A204.1 (cell line): ENCODE measurements around the gene TCTN2.

Experiments
- FAIRE-seq: peaks from 2 replicates; lab custom pipeline; 2012; peaks lifted over from hg19 to GRCh38; lab: Jason Lieb, UNC

Gene TCTN2

DNA sequence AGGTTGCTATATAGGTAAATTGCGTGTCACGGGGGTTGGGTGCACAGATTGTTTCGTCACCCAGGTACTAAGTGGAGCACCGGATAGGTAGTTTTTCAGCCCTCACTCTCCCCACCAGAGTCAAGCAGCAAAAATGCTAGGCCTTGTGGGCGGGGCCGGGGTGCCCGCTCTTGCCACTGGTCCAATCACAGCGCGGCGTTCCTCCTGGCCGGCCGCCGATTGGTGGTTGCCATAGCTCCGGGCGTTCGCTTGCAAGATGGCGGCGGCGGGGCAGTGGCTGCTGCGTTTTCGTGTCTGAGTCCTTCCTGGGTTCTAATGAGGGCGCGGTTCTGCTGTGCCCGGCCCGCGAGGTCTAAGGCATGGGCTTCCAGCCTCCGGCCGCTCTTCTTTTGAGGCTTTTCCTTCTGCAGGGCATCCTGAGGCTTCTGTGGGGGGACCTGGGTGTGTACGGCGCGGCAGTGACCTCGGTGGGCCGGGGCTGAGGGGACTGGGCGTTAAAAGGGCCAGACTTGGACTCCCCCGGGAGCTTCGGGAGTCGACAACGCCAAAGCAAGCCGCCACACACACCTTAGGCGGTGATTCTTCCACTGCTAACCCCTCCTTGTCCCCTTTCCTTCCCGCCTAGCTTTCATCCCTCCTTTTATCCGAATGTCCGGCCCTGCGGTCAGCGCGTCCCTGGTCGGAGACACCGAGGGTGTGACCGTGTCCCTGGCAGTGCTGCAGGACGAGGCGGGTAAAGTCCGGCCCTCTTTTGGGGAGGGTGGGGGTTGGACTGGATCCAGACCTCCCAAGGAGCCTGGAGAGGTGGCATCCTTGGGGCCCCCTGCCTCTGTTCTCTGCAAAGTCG is at the start of gene TCTN2:
TSS of gene TCTN2 (plus strand) at position 232 of the 847 bp plus-strand sequence. CDS start at position 360, 128 bp downstream.
- peak; percentile 55 for FAIRE-seq

DNA sequence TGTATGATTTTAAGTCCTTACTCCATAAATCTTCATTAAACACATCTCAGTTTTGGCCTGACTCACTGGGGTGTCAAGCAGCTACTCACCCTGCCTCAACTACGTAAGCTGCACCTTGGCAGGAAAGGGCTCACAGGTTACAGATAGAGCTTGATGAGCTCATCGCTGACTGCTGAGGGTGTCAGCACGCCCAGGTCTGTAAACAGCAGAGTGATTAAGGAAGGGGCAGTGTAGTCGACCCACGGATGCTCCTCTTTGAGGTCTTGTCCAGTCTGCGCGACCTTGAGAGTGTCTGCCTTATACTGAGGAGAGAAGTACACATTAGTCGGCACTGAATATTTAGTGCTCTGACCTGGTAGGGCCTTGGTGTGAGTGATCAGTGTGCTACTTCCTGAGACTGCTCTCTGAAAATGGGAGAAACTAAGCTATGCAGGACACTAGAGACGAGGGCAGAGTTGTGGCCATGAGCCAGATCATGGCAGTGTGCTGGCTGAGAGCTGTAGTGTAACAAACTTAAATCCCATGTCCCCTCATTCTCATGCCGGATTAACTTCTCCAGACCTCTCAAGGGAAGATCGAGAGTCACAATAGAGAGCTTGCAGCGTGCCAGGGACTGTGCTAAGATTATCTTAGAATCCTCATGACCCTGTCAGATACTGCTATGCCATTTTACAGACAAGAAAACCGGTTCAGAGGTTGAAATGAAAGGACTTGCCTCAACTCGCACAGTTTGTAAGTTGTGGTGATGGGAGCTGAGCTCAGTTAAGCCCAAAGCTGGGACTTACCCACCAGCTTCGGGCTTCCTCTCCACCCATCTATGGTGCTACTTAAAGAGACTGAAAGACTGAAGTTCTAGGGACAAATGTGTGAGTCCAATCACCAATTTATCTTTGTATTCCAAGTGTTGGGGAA is 49.0 kb upstream of the TCTN2 start:
- no peak for FAIRE-seq

DNA sequence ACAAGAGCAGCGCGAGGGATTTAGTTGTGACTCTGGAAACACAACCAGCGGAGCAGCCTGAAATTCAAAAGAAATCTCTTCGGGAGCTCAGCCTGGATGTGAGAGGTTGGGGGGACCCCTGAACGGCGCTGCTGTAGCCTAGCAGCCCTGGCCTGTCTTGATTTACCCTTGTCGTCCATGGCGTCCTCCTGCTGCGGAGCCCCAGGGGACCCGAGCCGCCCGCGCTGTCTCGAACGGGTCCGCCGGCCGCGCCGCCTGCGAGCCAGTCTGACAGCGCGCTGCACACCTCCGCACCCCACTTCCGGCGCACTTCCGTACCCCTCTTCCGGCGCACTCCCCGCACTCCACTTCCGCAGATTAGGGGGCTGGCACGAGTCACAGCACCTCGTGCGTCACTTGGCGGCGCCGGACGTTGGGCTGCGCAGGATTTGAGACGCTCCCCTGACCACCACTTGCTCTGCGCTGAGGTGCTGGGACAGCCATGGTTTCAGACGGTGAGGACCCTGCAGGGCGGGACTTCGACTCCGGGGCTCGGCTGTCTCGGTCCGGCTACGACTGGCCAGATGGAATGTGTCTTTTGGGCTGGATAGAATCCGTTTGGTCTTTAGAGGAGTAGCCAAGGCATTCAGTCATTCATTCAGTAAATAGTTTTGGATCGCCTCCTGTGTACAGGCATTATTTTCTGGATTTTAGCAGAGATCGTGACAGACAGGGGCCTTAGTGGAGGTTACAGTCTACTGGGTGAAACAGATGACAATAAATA is 37.4 kb upstream of the TCTN2 start, which contains the start of the genes EIF2B1 and GTF2H3:
TSS of gene EIF2B1 (minus strand) at position 308 of the 763 bp plus-strand sequence. CDS start at position 179, 129 bp downstream.
TSS of gene GTF2H3 (plus strand) at position 451 of the 763 bp plus-strand sequence. CDS start at position 482, 31 bp downstream.
- peak; percentile 74 for FAIRE-seq

DNA sequence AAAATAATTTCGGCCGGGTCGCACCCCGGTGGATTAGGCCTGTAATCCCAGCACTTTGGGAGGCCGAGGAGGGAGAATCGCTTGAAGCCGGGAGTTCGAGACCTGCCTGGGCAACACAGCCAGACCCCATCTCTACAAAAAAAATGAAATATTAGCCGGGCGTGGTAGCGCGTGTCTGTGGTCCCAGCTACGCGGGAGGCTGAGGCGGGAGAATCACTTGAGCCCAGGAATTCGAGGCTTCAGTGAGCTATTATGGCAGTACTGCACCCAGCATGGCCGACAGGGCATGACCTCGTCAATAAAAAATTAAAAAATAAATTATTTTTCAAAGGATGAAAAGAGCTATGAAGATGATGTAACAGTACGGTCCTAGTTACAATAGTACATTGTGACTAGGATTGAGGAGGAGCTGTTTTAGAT is 36.8 kb upstream of the TCTN2 start:
- FAIRE-seq: no peak

DNA sequence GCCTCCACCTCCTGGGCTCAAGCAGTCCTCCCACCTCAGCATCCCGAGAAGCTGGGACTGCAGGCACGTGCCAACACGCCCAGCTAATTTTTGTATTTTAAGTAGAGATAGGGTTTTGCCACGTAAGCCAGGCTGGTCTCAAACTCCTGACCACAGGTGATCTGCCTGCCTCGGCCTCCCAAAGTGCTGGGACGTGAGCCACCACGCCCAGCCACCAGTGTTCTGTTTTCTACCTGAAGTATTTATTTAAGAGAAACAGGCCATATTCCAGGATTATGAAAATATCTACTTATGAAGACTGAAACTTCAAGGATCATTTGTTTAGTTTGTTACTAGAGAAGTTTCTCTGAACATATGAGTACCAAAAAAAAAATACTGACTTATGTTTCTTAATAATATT is 27.0 kb upstream of the TCTN2 start:
- no peak for FAIRE-seq

- no peak for FAIRE-seq
Observed at GRCh38 chr12:123645380-123645779, 25.5 kb upstream of the TCTN2 start.

- no peak for FAIRE-seq
Observed at GRCh38 chr12:123645878-123646277, 25.0 kb upstream of the TCTN2 start.

DNA sequence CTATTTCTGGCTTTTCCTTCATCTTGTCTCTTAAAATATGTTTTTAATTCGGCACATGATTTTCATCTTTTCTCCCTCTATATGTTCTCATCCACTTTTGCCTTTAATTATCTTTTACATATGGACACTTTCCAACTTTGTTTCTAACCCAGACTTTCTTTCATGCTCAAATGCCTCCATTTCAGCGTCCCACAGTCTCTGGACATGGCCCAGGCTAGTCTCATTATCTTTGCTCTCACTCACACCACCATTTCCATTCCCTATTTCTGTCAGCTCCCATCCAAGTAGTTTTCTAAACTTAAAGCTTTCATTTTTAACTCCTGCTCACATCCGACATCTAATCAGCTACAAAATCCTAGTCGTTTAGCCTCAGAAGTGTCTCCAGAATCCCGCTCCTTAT is 22.5 kb upstream of the TCTN2 start:
- FAIRE-seq: no peak

DNA sequence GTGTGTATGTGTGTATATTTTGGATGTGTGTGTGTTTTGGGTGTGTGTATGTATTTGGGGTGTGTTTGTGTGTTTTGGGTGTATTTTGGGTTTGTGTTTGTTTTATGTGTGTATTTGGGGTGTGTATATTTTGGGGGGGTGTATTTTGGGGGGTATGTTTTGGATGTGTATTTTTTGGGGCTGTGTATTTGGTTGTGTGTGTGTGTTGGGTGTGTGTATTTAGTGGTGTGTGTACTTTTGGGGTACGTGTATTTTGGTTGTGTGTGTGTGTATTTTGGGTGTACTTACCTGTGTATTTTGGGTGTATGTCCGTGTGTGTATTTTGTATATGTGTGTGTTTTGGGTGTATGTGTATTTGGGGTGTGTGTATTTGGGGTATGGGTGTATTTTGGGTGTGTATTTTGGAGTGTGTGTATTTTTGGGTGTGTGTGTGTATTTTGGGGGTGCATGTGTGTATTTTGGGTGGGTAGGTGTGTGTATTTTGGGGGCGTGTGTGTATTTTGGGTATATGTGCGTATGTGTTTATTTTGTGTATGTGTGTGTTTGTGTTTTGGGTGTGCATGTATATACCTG is 16.7 kb upstream of the TCTN2 start:
- FAIRE-seq: no peak

- FAIRE-seq: no peak
Observed at GRCh38 chr12:123655420-123655819, 15.5 kb upstream of the TCTN2 start.

DNA sequence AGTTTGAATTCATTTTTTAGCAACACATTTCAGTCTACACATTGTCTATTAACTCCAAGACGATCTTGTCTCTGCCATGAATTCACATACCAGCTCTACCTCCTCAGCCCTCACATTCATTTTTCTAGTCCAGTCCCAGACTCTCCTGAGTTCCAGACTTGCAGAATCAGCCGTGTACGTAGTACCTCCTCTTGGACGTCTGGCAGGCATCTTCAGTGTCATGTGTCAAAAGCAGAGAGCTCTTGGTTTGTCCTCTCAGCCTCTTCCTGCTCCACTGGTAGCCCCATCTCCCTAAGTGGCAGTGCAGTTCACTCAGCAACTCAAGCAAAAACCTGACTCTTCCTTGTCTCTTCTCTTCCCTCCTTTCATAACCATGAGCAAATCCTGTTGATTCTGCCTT is 14.5 kb upstream of the TCTN2 start:
- FAIRE-seq: no peak

DNA sequence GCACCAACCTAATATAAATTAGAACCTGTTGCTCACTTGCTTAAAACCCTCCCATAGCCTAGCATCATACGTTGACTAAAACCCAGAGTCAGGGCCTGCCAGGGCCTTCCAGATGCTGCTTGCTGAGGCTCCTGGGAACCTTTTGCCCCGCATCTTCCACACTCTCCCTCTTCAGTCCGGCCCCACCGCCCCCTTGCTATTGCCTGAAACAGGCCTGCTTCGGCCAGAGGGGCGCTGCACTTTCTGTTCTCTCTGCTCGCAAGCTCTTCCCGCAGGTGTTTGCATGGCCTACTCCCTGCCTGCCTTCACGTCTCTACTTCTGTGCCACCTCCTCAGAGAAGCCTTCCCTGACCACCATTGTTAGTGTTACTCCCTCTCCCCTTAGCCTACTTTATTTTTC is 13.7 kb upstream of the TCTN2 start:
- FAIRE-seq: no peak

DNA sequence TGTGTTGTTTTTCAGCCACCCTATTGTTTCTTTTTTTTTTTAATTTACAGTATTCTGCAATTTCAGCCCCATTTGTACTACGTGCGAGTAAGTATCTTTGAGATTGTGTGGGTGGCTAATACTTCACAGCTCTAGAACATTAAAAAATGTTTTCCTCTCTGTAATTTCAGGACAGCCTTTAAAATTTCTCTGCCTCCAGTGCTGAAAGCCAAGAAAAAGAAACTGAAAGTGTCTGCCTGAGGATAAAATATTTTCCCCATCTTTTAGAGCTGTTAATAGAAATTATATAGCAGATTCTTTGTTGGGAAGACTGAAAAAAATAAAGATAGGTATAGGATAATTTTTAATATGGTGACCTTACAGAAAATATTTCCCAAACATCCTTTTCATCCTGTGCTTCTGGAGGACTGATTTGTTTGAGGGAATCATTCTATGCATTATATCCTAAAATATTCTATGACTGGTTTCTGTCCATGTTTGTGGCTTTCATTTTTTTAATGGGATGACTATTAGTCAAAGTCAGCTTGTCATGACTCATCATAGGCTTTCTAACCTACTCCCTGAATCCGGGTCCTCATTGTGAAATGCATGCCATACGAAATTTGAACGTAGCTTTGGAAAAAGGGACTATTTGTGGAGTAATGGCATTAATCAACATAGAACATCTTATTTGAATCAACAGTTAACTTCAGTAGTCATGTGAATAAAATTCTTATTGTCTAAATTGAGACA is 10.8 kb upstream of the TCTN2 start:
- no peak for FAIRE-seq

- no peak for FAIRE-seq
Observed at GRCh38 chr12:123667771-123668170, 3.1 kb upstream of the TCTN2 start.

- no peak for FAIRE-seq
Observed at GRCh38 chr12:123671876-123672275, 963 bp downstream of the TCTN2 start.

GRCh38 chr12:123675436-123675835 is 4.5 kb downstream of the TCTN2 start:
- no peak for FAIRE-seq

- FAIRE-seq: no peak
Observed at GRCh38 chr12:123676616-123677320, 5.9 kb downstream of the TCTN2 start.

DNA sequence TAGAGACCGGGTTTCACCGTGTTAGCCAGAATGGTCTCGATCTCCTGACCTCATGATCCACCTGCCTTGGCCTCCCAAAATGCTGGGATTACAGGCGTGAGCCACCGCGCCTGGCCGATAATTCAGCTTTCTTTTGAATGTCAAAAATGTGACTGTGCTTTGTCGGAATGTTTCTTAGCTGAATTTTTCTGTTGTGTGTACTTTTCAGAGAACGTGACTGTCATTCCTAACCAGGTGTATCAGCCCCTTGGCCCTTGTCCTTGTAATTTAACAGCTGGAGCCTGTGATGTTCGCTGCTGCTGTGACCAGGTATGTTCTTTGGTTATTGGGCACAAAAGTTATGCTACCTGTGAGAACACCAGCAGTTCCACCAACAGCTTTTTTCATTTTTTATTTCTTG is 8.1 kb downstream of the TCTN2 start:
- no peak for FAIRE-seq

DNA sequence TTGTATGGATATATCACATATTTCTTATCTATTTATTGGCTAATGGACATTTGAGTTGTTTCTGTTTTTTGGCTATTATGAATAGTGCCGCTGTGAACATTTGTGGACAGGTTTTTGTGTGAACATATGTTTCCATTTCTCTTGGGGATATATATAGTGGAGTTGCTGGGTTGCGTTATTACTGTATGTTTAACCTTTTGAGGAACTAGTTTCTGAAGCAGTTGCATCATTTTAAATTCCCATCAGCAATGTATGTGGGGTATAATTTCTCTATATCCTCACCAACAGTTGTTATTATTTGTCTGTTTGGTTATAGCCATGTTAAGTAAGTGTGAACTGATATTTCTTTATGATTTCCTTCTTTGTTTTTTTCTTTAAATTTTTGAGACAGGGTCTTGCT is 10.7 kb downstream of the TCTN2 start:
- no peak for FAIRE-seq

GRCh38 chr12:123683964-123684363 is 13.1 kb downstream of the TCTN2 start:
- no peak for FAIRE-seq
